NCI-H510A (cell line): ENCODE results near the gene NT5C.
"Not testable (repeated sequence)": the region's sequence is repeated elsewhere in the genome, so short reads cannot be mapped to it uniquely, and the experiment has no call there.

ENCODE experiments used
- DNase-seq: peaks from one replicate; lab custom pipeline; 2025; lab: John Stamatoyannopoulos, UW

NT5C gene

DNA sequence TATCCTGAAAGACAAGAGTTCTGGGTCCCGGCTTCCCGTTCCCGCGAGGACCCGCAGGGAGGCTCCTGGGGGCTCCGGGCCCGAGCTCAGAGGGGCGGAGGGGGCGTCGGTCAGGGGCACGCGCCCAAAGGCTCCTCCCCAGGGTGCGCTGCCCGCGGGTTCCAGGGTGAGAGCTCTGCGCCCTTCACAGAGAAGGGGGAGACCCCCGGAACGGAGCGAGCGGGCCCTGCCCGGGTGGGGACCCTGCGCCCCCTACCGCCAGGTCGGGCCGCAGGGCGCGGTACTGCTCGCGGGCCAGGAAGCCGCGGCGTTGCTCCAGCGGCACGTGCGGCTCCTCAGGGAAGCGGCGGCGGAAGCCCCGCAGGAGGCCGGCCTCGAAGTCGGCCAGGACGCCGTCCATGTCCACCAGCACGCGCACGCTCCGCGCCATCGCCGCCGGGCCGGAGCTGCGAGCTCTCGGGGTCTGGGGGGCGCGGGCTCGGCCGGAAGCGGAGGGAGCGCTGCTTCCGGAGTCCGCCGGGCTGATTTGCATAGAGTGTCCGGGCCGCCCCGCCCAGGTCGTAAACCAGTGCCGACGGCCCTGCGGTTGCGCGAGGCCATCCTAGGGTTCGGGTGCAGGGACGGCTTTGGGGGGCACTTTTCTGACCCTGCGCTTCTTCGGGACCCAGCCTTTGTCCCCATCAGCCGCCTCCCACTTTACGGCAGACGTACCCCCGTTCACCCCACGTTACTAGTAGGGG is at the start of gene NT5C:
NT5C (minus strand) TSS at position 465 of the 740 bp plus-strand sequence; CDS start at position 430, 35 bp downstream.
- DNase-seq, result peak; percentile 73

DNA sequence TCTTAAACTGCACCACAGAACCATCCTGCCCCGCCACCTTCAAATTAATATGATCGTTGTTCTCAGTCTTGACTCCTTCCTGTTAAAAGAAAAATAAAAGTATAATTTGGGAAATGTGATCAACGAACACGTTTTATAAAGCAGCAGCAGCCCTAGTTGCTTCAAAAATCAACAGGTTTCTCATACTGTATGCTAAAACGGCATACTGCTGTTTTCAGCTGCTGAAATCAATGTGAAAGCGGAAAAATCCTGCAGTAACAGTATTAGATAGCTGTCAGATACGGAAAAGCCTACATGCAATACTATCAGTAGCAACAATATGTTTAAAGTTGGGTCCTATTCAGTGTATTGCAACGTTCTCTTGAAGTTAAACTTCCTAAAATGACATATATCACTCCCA is 49.6 kb upstream of the NT5C start:
- no peak for DNase-seq

DNA sequence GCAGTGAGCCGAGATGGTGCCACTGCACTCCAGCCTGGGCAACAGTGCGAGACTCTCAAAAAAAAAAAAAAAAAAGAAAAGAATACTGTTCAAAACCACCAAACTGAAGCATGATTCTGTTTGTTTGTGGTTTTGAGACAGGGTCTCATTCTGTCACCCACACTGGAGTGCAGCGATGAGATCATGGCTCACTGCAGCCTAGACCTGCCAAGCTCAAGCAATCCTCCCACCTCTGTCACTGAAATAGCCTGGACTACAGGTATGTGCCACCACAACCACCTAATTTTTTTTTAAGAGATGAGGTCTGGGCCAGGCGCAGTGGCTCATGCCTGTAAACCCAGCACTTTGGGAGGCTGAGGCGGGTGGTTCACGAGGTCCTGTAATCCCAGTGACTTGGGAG is 46.9 kb upstream of the NT5C start:
- DNase-seq, result no peak

DNA sequence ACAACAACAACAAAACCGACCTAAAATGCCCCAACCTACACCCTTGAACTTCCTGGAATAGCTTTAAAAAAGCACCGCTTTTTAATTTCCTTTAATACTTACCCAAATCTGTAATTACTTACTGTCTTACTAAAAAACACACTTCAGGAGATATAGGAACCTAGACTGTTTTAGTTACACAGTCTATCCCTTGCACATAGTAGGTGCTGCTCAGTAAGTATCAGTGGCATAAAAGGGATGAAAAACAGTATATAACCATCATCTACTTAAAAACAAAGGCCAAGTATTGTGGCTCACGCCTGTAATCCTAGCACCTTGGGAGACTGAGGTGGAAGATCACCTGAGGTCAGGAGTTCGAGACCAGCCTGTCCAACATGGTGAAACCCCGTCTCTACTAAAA is 45.1 kb upstream of the NT5C start:
- no peak for DNase-seq

DNA sequence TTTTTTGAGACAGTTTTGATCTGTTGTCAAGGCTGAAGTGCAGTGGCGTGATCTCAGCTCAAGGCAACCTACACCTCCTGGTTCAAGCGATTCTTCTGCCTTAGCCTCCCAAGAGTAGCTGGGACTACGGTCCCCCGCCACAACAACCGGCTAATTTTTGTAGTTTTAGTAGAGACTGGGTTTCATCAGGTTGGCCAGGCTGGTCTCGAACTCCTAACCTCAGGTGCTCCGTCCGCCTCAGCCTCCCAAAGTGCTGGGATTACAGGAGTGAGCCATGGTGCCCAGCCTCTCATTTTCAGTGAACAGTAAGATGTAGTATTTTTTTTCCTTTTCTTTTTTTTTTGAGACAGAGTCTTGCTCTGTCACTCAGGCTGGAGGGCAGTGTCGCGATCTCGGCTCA is 43.5 kb upstream of the NT5C start:
- DNase-seq, result no peak

DNA sequence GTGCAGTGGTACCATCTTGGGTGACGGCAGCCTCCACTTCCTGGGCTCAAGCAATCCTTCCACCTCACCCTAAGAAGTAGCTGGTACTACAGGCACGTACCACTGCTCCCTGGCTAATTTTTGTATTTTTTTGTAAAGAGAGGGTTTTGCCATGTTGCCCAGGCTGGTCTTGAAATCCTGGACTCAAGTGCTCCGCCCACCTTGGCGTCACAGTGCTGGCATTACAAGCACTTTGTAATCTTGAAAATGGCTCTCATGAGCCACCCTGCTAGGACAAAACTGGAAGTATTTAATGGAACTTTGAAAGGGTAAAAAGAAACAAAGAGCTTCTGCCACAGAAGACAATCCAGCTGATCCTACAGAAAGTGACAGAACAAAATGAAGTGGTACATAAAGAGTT is 42.0 kb upstream of the NT5C start:
- no peak for DNase-seq

DNA sequence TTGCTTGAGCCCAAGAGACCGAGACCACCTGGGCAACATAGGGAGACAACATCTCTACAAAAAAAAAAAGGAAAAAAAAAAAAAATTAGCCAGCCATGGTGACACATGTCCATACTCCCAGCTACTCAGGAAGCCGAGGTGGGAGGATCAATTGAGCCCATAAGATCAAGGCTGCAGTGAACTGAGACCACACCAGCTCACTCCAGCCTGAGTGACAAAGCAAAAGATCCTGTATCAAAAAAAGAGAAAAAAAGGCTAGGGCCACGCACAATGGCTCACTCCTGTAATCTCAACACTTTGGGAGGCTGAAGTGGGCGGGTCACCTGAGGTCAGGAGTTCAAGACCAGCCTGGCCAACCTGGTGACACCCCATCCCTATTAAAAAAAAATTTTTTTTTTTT is 37.5 kb upstream of the NT5C start:
- no peak for DNase-seq

DNA sequence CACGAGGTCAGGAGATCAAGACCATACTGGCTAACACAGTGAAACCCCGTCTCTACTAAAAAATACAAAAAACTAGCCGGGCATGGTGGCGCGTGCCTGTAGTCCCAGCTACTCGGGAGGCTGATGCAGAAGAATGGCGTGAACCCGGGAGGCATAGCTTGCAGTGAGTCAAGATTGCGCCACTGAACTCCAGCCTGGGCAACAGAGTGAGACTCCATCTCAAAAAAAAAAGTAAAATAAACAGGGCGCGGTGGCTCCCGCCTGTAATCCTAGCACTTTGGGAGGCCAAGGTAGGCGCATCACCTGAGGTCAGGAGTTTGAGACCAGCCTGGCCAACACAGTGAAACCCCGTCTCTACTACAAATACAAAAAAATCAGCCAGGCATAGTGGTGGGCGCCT is 33.1 kb upstream of the NT5C start:
- not testable (repeated sequence) for DNase-seq

DNA sequence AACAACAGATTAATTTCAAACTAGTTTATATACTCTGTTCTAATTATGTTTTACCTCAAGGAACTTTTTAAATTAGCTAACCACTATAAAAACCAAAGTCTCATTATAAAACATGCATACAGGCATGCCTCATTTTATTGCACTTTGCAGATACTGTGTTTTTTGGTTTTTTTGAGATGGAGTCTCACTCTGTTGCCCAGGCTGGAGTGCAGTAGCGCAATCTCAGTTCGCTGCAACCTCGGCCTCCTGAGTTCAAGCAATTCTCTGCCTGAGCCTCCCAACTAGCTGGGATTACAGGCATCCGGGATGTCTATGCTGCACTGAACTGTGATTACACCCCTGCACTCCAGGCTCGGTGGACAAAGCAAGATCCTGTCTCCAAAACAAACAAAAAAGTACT is 31.5 kb upstream of the NT5C start:
- no peak for DNase-seq

DNA sequence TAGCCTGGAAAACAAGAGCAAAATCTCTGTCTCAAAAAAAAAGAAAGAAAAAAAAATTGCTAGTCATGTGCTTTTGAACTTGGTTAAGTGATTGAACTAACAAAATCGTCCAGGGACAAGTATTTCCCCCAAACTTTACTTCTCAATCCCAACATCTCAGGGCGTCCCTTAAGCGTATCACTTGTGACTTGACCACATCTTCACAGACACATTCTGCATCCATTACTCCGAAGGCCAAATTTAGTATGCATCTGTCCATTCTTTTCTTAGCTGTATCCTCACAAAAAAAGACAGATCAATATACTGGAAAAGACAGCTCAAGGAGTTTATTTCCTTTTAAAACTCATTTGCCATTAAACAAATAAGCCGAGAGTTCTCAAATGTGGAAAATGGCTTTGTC is 28.7 kb upstream of the NT5C start:
- no peak for DNase-seq

DNA sequence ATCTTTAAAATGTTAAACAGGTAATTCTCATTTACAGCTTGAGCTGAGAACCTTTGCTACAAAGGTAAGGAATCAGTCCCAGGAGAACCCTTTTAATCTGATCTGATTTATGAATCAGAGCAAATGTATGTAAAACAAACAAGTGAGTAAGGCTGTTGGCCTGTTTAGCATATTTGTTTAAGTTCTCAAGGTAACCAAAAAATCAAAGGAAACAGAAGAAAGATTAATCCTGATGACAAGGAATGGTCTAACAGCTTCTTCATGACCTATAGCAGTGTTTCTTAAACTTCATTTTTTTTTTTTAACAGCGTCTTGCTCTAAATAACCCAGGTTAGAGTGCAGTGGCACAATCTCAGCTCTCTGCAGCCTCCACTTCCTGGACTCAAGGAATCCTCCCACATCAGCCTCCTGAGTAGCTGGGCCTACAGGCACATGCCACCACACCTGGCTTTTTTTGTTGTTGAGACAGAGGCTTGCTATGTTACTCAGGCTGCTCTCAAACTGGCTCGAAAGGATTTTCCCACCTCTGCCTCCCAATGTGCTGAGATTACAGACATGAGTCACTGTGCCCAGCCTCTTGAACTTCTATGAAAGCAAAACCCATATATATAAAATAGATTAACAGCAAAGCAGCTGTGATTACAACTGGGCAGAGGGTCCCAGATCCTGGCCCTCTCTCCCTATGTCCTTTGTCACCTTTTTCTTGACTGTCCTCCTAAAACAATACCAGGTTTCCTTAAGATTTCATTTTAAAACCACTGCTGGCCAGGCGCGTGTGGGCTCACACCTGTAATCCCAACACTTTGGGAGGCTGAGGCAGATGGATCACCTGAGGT is 27.9 kb upstream of the NT5C start:
- DNase-seq, result no peak

DNA sequence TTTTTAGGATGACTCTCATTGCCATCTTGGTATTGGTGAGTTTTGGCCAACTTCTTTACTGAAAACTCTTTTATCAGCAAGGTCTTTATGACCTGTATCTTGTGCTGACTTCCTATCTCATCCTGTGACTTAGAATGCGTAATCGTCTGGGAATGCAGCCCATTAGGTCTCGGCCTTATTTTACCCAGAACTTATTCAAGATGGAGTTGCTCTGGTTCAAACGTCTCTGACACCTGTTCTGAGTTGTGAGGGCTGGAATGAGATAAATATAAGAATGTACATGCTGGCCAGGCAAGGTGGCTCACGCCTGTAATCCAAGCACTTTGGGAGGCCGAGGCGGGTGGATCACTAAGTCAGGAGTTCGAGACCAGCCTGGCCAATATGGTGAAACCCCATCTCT is 26.9 kb upstream of the NT5C start:
- not testable (repeated sequence) for DNase-seq

DNA sequence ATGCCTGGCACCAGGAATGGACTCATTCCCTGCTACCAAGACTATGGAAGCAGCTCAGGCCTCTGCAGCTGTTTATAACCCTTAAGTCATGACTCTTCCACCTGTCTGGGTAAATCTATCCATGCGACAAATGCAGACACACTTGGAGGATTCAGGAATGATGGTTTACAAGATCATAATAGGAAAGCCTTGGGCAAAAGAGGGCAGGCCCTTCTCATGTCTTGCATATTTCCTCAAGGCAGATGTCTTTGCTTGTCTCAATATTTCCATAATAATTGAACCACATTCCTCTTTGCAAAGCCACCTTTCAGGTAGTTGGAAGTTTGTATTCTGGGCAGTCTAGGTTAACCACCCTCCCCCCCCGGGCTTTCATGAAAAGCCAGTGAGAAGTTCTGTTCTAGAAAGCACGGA is 23.7 kb upstream of the NT5C start:
- no peak for DNase-seq

DNA sequence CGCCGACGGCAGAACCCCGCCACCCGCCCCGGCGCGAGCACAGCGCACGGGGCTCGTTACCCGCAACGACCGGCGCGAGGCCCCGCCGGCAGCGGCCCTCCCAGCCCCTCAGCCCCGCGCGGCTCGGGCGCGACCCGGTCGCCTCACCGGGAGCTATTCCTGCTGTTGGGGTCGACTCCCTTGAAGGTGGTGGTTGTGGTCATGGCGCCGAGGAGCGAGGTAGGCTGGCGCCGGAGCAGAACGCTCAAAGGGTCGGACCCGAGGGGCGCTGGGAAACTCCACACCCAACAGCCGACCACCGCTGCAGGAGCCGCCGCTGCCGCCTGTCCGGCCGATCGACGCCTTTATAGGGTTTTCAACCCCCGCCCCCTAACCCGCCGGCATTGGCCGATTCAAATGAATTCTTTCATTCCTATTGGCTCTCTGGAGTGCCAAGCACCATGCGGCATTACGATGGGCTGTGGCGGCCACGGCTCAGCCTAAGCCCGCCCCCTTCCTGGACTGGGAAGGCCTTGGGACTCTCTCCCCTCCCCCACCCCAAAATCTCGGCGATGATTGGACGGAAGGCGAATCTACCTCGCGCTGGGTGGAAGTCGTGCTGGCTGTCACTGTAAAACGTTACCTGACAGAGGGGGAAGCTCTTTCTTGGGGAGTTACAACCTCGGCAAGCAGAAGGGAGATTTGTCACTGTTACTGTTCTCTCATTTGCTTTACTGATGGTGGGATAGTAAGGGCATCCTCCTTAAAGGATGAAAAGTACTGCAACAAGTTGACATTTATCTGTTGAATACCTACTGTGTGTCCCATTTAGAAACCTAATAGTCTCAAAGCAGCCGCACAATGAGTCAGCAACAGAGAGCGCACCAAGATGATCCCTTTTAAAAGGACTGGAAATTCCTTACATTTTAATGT is 22.9 kb upstream of the NT5C start, which contains the start of gene JPT1:
JPT1 (minus strand) TSS at position 318 of the 912 bp plus-strand sequence; CDS start at position 203, 115 bp downstream.
- peak; percentile 98 for DNase-seq

DNA sequence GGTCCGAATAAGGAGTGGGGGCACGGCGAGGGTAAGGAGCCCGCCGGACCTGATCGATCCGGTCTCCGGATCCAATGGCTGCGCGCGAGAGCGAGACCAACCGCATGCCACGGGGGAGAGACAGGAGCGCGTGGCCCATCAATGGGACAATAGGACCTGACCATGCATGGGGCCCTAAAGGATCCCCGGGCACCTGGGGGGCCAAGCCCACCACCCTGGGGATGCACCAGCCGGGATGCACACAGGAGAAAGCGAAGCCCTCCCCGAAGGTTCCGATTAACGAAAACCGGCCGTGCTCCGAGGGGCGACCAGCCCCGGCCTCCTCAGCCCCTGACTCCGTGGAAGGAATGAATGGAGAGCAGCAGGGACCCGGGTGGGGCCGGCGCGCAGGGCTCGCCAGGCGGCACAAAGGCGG is 22.2 kb upstream of the NT5C start:
- no peak for DNase-seq

DNA sequence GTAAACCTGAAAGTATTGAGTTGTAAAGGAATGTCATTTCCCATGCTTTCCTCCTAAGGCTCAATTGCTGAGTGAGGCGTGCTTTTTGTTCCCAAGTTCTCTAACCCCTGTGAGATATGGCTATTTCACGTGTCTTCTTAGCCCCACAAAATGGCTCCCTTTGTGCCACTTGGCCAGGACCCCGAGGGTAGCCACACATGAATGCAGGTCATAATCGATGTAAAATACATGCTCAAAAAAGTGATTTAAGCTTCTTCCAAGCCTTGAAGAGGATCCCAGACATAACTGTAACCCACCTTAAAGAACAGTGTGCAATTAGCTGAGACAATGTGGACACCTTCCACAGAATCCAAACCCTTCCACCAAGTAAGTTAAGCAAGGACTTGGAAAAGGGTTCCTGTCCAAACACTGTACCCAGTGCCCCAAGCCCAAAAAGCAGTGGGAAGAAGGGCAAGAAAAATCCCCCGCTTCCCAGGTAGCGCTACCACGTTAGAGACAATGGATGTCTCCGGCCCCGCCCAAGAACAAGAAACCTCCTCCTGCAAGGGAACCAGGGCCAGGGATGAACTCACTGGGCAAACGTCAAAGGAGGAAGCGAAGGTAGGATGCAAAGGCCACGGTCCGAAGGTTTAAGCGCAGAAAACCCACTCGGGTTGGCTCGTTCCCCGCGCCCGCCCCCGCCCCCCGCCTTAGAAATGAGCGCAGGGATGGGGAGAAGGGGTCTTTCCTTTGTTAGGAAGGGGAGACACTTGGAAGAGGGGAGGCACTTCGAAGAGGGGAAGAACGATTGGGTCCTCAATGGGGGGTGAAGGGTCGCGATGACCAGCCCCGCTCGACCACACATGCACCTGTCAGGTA is 21.6 kb upstream of the NT5C start:
- DNase-seq, result no peak

DNA sequence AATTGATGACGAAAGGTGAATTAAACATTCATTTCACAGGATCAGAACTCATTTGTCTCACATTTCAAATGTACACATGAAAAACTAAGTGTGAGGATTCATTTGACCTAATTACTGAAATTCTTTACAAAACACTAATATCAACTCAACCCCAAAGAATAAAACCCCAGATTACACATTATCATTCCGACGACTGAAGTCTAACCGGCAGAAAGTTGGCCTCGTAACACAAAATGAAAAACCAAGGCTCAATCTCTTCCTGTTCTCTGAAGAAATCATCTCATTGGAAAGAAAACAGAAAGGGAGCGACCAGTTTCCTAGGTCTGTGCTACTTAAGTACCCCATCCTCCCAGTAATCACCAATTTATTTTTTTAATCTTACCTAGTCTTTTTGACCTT is 21.0 kb upstream of the NT5C start:
- no peak for DNase-seq

DNA sequence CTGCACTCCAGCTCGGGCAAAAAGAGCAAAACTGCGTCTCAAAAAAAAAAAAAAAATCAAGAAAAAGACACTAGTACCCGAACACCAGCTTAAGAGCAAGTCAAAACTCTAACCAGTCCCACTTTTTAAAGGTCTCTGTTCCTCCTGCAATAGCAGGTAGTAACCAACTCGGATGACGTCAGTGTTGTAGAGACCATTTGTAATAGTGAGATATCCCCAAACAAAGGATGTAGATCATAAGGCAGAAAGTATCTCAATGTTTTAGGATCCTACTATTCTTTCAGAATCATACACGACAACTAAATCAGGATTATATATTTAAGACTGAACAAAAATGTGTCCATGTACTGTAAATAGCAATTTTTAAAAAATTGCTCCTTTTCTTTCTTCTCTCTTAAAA is 20.4 kb upstream of the NT5C start:
- DNase-seq, result no peak

DNA sequence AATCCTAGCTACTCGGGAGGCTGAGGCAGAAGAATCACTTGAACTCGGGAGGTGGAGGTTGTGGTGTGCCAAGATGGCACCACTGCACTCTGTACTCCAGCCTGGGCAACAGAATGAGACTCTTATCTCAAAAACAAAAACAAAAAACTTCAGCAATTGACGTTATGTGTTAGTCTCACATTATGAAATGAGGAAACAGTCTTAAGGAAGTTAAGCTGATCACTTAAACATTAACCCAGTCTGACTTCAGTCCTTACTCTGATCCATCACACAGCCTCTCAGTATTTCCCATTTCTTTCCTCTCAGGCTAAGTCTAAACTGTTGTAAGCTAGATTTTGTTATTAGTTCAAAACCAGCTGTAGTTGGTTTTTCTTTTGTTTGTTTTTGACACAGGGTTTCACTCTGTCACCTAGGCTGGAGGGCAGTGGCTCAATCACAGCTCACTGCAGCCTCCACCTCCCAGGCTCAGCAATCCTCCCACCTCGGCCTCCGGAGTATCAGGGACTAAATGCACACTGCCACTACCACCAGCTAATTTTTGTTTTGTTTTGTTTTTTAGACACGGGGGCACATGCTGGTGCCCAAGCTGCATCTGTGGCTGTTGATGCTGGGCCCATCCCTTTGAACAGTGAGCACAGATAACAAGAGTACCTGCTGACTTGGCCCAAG is 16.5 kb upstream of the NT5C start:
- DNase-seq, result no peak

DNA sequence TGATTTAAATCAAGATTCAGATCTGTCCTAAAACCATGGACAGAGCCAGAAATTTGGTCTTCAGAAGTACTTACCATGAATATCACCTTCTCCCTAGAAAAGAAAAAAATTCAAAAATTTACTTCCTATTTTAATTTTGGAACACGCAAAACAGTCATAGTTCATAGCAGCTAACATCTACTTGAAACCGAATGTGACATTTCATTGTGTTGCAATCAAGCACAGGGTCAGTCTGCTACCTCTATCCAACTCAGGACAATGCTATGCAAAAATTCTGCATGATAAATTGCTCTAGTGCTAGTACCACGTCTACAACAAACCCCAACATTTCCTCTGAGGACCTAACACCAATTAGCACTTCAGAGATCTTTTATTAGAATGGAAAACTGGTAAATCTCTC is 15.1 kb upstream of the NT5C start:
- DNase-seq, result no peak
